HepG2 (cell line): Measurements from ENCODE around the gene LRRC45. TPM values are rescaled to one million over a fixed set of nuclear protein-coding genes. Genes with fewer than 3 reads are reported as not detected.

Source experiments
- AKAP8 ChIP-seq: sonication (generic); formaldehyde crosslinking; IDR thresholded peaks from 2 replicates; pipeline ENCODE4 v1.5.1; 2020; ENCODE audit warnings: mild to moderate bottlenecking, missing genetic modification reagents
- ATF4 ChIP-seq, 2 experiments: fragments of 450-650 bp in 1 of 2; sonication (generic) in 1 of 2; formaldehyde crosslinking; IDR thresholded peaks; 2 replicates each; pipeline versions ENCODE4 v1.5.0 to v1.8.0; 2020 to 2022; ENCODE audit warnings: mild to moderate bottlenecking in 1 of 2, missing genetic modification reagents in 1 of 2
- BRD4 ChIP-seq: sonication (generic); formaldehyde crosslinking; IDR thresholded peaks from 2 replicates; pipeline ENCODE4 v1.4.0; 2020; ENCODE audit warnings: missing genetic modification reagents
- CENPT ChIP-seq: sonication (generic); formaldehyde crosslinking; IDR thresholded peaks from 2 replicates; pipeline ENCODE4 v1.8.0; 2022; ENCODE audit warnings: low read depth, mild to moderate bottlenecking, moderate library complexity, missing genetic modification reagents
- FOXA1 ChIP-seq, 2 experiments: fragments of 450-650 bp in 1 of 2; sonication (generic) in 1 of 2; formaldehyde crosslinking in 1 of 2; IDR thresholded peaks; 2 replicates each; pipeline versions ENCODE4 v1.4.0 to v1.6.1; 2016 to 2020; ENCODE audit warnings: missing genetic modification reagents in 1 of 2
- IKZF1 ChIP-seq: fragments of 450-650 bp; IDR thresholded peaks from 2 replicates; pipeline ENCODE4 v1.7.1; 2016
- MNT ChIP-seq: fragments of 450-650 bp; IDR thresholded peaks from 2 replicates; pipeline ENCODE4 v1.6.1; 2016
- NFAT5 ChIP-seq: sonication (generic); formaldehyde crosslinking; IDR thresholded peaks from 2 replicates; pipeline ENCODE4 v1.4.0; 2020; ENCODE audit warnings: missing genetic modification reagents
- NKX3-1 ChIP-seq: sonication (generic); formaldehyde crosslinking; IDR thresholded peaks from 2 replicates; pipeline ENCODE4 v1.5.0; 2020; ENCODE audit warnings: missing genetic modification reagents
- PCBP2 ChIP-seq: fragments of 200-400 bp; formaldehyde crosslinking; optimal IDR thresholded peaks from 2 replicates; pipeline ENCODE3; 2018; ENCODE audit warnings: low read length, low read depth; ENCODE audit not compliant: poor library complexity, severe bottlenecking
- SNAPC5 ChIP-seq: sonication (generic); formaldehyde crosslinking; IDR thresholded peaks from 2 replicates; pipeline ENCODE4 v1.8.1; 2023; ENCODE audit warnings: mild to moderate bottlenecking, missing genetic modification reagents, borderline replicate concordance
- TFE3 ChIP-seq: IDR thresholded peaks from 2 replicates; pipeline ENCODE4 v1.6.1; 2016
- TP53 ChIP-seq: sonication (generic); formaldehyde crosslinking; conservative IDR thresholded peaks from 2 replicates; pipeline ENCODE4 v1.4.0; 2020; ENCODE audit warnings: missing genetic modification reagents
- ZBTB26 ChIP-seq: IDR thresholded peaks from 2 replicates; pipeline ENCODE4 v1.6.1; 2016; ENCODE audit warnings: missing compliant biosample characterization, missing genetic modification reagents, borderline replicate concordance
- ZBTB7A ChIP-seq: sonication (generic); formaldehyde crosslinking; IDR thresholded peaks from 2 replicates; pipeline ENCODE4 v1.8.0; 2022; ENCODE audit warnings: mild to moderate bottlenecking, missing genetic modification reagents
- polyA plus RNA-seq, 8 experiments: library from polyadenylated mRNA; depleted of rRNA in 3 of 8; stranded (reverse) in 7 of 8; unstranded in 1 of 8; fragments of >200 nt; fragmentation: Illumina TruSeq in 4 of 8; extraction: Trizol in 4 of 8; gene quantifications; 2 replicates each; pipeline versions ENCODE4 v1.2.1 to v1.2.3, GENCODE V29; 2011 to 2016; ENCODE audit warnings: low read depth in 4 of 8, missing spikeins in 1 of 8, mixed read lengths in 1 of 8; ENCODE audit not compliant: insufficient read depth in 1 of 8
- total RNA-seq, 5 experiments: library from RNA; depleted of rRNA; stranded (reverse); fragments of >200 nt; fragmentation: Illumina TruSeq; extraction: Trizol; gene quantifications; 2 replicates each; pipeline ENCODE4 v1.2.3, GENCODE V29; 2016; ENCODE audit warnings: low read depth in 1 of 5

The LRRC45 gene
- total and polyA plus RNA-seq, 2 of the 13 experiments (the other 11 are each of a cell fraction or from before 2014, with no cell fraction given): 11.6 to 48.1 TPM

GRCh38 chr17:82023447-82024241 is 539 bp downstream of the LRRC45 start (continued):
- no peak for TF ChIP-seq TP53
- TF ChIP-seq IKZF1: no peak
- TF ChIP-seq AKAP8 (CRISPR knock-in tag): no peak
- TF ChIP-seq NFAT5 (CRISPR knock-in tag): peak; percentile 37; the same call in 1 of the 2 replicates
- TF ChIP-seq PCBP2: no peak
- TF ChIP-seq TFE3 (CRISPR knock-in tag): no peak
- peak; percentile 38; the same call in 1 of the 2 replicates for TF ChIP-seq BRD4 (CRISPR knock-in tag)
- no peak for TF ChIP-seq MNT
- no peak for TF ChIP-seq CENPT (CRISPR knock-in tag)
- TF ChIP-seq ZBTB26: peak; percentile 38; the same call in 1 of the 2 replicates
- TF ChIP-seq SNAPC5 (CRISPR knock-in tag): no peak
- TF ChIP-seq ATF4 (CRISPR knock-in tag; IDR thresholded peaks at IDR 0.05): no peak
- peak; percentile 35 for TF ChIP-seq NKX3-1 (CRISPR knock-in tag)
- TF ChIP-seq FOXA1 (IDR thresholded peaks at IDR 0.05): no peak
- no peak for TF ChIP-seq FOXA1 (CRISPR knock-in tag; IDR thresholded peaks at IDR 0.05)
- no peak for TF ChIP-seq ZBTB7A (CRISPR knock-in tag)
